ENCODE measurements around the gene MYCBPAP. TPM values are rescaled to one million over a fixed set of nuclear protein-coding genes. Genes with fewer than 3 reads are reported as not detected.
A peak's percentile ranks its signal among the peaks of the same experiment; 100 is the strongest.

Gene MYCBPAP
- polyA plus RNA-seq, 3 donors = not detected

DNA sequence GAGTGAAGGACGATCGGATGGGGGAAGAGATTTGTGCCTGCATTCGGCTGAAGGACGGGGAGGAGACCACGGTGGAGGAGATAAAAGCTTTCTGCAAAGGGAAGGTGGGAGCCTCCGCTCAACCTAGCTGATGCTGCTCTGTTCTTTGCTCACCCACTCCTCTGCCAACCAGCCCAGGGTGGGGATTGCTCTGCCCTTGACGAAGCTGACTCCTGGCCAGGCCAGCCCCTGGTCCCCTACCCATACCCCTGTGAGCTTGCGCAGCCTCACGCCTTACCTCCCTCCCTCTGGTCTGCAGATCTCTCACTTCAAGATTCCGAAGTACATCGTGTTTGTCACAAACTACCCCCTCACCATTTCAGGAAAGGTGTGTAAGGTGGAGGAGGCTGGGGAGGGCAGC, 34.3 kb upstream of the MYCBPAP start:
- H3K4me2 ChIP-seq (replicated peaks; ENCODE audit: extremely low read depth, low read length, poor library complexity, severe bottlenecking) = no peak overlapping the region
- H3K9ac ChIP-seq (ENCODE audit: insufficient read depth, low read length, poor library complexity, severe bottlenecking) = no peak overlapping the region
- intact Hi-C loops (cut with micrococcal nuclease) = no loop called here
- no peak overlapping the region for H3K27ac ChIP-seq (ENCODE audit: low read depth in 1 of 2, low read length in 2 of 2)
- H3K27me3 ChIP-seq (ENCODE audit: control insufficient read depth in 2 of 2, insufficient read depth in 2 of 2, low read length in 2 of 2) = peaks cover 5 to 28% of the 10 kb centered on the region in 2 donors
- Mint-ChIP-seq H3K27ac (no peak overlapping the region), H3K36me3 (peaks cover 3 to 15% of the 10 kb centered on the region in 2 donors), H3K27me3 (ENCODE audit: low read depth in 3 of 3) (peaks cover 21 to 45% (median 40%) of the 10 kb centered on the region in 3 donors), H3K9me3 (peaks cover 0 to 4% (median 0%) of the 10 kb centered on the region in 7 donors), H3K4me1 (peaks cover 6% of the 10 kb centered on the region), H3K4me3 (no peak overlapping the region)
- H4K20me1 ChIP-seq (ENCODE audit: insufficient read depth, low read length) = no peaks in the 10 kb centered on the region
- DNase-seq = peak in 1 of 3 donors; percentile 1
- no peak for TF ChIP-seq CTCF (IDR thresholded peaks at IDR 0.05)
- H3K36me3 ChIP-seq (replicated peaks in 1 of 2; ENCODE audit: control insufficient read depth in 1 of 2, insufficient read depth in 2 of 2, low read length in 2 of 2) = no peaks in the 10 kb centered on the region
- H2AFZ ChIP-seq (ENCODE audit: insufficient read depth, low read depth, low read length, poor library complexity, severe bottlenecking) = no peak overlapping the region
- 94% methylated on average over 8 of the region's 11 CpGs for WGBS (ENCODE audit: insufficient coverage)
- H3K4me1 ChIP-seq (ENCODE audit: control insufficient read depth in 1 of 2, insufficient read depth in 2 of 2, low read length in 2 of 2) = peaks cover 10 to 16% of the 10 kb centered on the region in 2 donors
- no peak overlapping the region for H3K4me3 ChIP-seq (replicated peaks in 1 of 3; ENCODE audit: low read depth in 2 of 3, low read length in 3 of 3)
- no peaks in the 10 kb centered on the region for H3K9me3 ChIP-seq (replicated peaks in 1 of 2; ENCODE audit: control insufficient read depth in 1 of 2, insufficient read depth in 1 of 2, low read length in 2 of 2)
- no peaks in the 10 kb centered on the region for H3K79me2 ChIP-seq (ENCODE audit: insufficient read depth, low read length)

DNA sequence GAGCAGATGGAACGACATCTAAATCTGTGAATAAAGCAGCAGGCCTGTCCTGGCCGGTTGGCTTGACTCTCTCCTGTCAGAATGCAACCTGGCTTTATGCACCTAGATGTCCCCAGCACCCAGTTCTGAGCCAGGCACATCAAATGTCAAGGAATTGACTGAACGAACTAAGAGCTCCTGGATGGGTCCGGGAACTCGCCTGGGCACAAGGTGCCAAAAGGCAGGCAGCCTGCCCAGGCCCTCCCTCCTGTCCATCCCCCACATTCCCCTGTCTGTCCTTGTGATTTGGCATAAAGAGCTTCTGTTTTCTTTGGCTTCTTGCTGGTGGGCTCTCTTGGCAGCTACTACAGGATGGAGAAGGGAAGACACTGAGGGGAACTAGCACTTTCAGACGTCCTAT, 33.7 kb upstream of the MYCBPAP start:
- peaks cover 0 to 5% (median 0%) of the 10 kb centered on the region in 7 donors for H3K9me3 Mint-ChIP-seq
- Histone ChIP-seq H3K27ac (ENCODE audit: low read depth in 1 of 2, low read length in 2 of 2) (no peak overlapping the region), H3K4me3 (replicated peaks in 1 of 3; ENCODE audit: low read depth in 2 of 3, low read length in 3 of 3) (no peak overlapping the region), H3K4me1 (ENCODE audit: control insufficient read depth in 1 of 2, insufficient read depth in 2 of 2, low read length in 2 of 2) (peaks cover 12 to 16% of the 10 kb centered on the region in 2 donors), H3K9me3 (replicated peaks in 1 of 2; ENCODE audit: control insufficient read depth in 1 of 2, insufficient read depth in 1 of 2, low read length in 2 of 2) (no peaks in the 10 kb centered on the region), H3K79me2 (ENCODE audit: insufficient read depth, low read length) (no peaks in the 10 kb centered on the region), H2AFZ (ENCODE audit: insufficient read depth, low read depth, low read length, poor library complexity, severe bottlenecking) (no peak overlapping the region), H3K36me3 (replicated peaks in 1 of 2; ENCODE audit: control insufficient read depth in 1 of 2, insufficient read depth in 2 of 2, low read length in 2 of 2) (no peaks in the 10 kb centered on the region), H4K20me1 (ENCODE audit: insufficient read depth, low read length) (peaks cover under 1% of the 10 kb centered on the region), H3K27me3 (ENCODE audit: control insufficient read depth in 2 of 2, insufficient read depth in 2 of 2, low read length in 2 of 2) (peaks cover 1 to 21% of the 10 kb centered on the region in 2 donors), H3K4me2 (replicated peaks; ENCODE audit: extremely low read depth, low read length, poor library complexity, severe bottlenecking) (no peak overlapping the region), H3K9ac (ENCODE audit: insufficient read depth, low read length, poor library complexity, severe bottlenecking) (no peak overlapping the region)
- peaks cover 3 to 15% of the 10 kb centered on the region in 2 donors for H3K36me3 Mint-ChIP-seq
- H3K27ac Mint-ChIP-seq = no peak overlapping the region
- intact Hi-C loops (cut with micrococcal nuclease) = no loop called here
- TF ChIP-seq CTCF (IDR thresholded peaks at IDR 0.05) = no peak
- 90% methylated on average over 5 of the region's 6 CpGs for WGBS (ENCODE audit: insufficient coverage)
- H3K27me3 Mint-ChIP-seq (ENCODE audit: low read depth in 3 of 3) = peaks cover 15 to 39% (median 34%) of the 10 kb centered on the region in 3 donors
- peaks cover 10% of the 10 kb centered on the region for H3K4me1 Mint-ChIP-seq
- peak in 1 of 3 donors; percentile 1 for DNase-seq
- no peak overlapping the region for H3K4me3 Mint-ChIP-seq
